ENCODE data around the gene RNF181. TPM values are rescaled to one million over a fixed set of nuclear protein-coding genes. Genes with fewer than 3 reads are reported as not detected.
A peak's percentile ranks its signal among the peaks of the same experiment; 100 is the strongest.
"Not testable (repeated sequence)": the region's sequence is repeated elsewhere in the genome, so short reads cannot be mapped to it uniquely, and the experiment has no call there.

RNF181 gene
- total RNA-seq, 1 donor from 2014 or later = 74.1 TPM

GRCh38 chr2:85611217-85611704 lies 15.7 kb downstream of the RNF181 start:
- Histone ChIP-seq H3K9ac (ENCODE audit: low read depth in 1 of 3, low read length in 3 of 3) (peak overlapping the region; percentile 90 to 97 (median 90)), H3K36me3 (ENCODE audit: control insufficient read depth in 3 of 3, insufficient read depth in 3 of 3, low read length in 3 of 3) (peaks cover 3 to 11% (median 10%) of the 10 kb centered on the region in 3 donors), H3K27me3 (ENCODE audit: control insufficient read depth in 3 of 3, insufficient read depth in 3 of 3, low read length in 3 of 3) (no peaks in the 10 kb centered on the region), H3K4me1 (ENCODE audit: control insufficient read depth in 3 of 3, insufficient read depth in 3 of 3, low read length in 3 of 3) (peaks cover 45 to 72% (median 50%) of the 10 kb centered on the region in 3 donors), H3K9me3 (ENCODE audit: control insufficient read depth in 3 of 3, low read length in 3 of 3) (no peaks in the 10 kb centered on the region), H3K4me3 (ENCODE audit: low read length in 3 of 3) (peak overlapping the region; percentile 89 to 94 (median 90)), H3K27ac (ENCODE audit: low read depth, low read length) (peak overlapping the region; percentile 85)

DNA sequence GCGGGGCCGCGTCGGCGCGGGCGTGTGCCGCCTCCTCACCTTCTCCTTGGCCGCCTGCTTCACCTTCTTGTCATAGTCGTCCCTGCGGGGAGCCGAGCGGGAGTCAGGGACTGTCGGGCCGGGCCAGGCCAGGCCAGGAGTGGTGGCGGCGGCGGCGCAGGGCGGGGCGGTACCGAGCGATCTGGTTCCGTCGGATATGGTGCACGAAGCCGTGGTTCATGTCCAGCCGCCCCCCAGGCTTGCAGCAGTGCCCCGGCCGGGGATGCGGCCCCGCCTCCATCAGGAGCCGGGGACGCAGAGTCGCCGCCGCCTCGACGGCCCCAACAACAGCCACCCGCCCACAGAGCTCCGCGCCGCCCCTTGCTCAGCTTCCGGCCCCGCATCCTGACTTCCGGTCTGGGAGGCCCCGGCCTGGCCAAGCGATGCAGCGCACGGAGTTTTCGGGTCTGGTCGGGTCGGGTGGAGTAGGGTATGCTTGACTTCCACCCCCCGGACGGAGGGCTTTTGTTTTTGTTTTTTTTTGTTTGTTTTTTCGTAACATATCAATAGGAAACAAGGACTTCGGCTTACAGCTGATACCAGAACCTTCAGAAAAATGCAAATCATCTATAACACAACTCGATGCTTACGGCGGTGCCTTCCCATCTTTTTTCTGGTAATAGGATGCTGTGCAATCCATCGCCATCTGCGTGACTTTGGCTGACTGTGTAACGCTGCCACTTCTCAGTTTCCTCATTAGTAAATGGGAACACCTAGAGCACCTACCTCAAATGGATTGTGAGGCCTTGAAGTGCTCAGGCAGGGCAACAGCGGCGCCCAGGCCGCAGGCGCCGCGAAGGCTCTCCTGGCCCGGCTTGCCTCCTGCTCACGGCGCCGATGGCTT lies 16.4 kb downstream of the RNF181 start, which contains the start of gene C2orf68:
Gene C2orf68 (minus strand): TSS at position 362 of the 883 bp plus-strand sequence. CDS start 82 bp downstream, at position 280.
- Histone ChIP-seq H3K27me3 (ENCODE audit: control insufficient read depth in 3 of 3, insufficient read depth in 3 of 3, low read length in 3 of 3) (no peaks in the 10 kb centered on the region), H3K4me3 (ENCODE audit: low read length in 3 of 3) (peak within 1 kb of the TSS; percentile 89 to 94 (median 90)), H3K9ac (ENCODE audit: low read depth in 1 of 3, low read length in 3 of 3) (peak within 1 kb of the TSS; percentile 90 to 97 (median 90)), H3K36me3 (ENCODE audit: control insufficient read depth in 3 of 3, insufficient read depth in 3 of 3, low read length in 3 of 3) (peaks cover 3 to 10% (median 10%) of the 10 kb centered on the region in 3 donors), H3K4me1 (ENCODE audit: control insufficient read depth in 3 of 3, insufficient read depth in 3 of 3, low read length in 3 of 3) (peaks cover 42 to 69% (median 45%) of the 10 kb centered on the region in 3 donors), H3K27ac (ENCODE audit: low read depth, low read length) (peak within 1 kb of the TSS; percentile 85), H3K9me3 (ENCODE audit: control insufficient read depth in 3 of 3, low read length in 3 of 3) (no peaks in the 10 kb centered on the region)

DNA sequence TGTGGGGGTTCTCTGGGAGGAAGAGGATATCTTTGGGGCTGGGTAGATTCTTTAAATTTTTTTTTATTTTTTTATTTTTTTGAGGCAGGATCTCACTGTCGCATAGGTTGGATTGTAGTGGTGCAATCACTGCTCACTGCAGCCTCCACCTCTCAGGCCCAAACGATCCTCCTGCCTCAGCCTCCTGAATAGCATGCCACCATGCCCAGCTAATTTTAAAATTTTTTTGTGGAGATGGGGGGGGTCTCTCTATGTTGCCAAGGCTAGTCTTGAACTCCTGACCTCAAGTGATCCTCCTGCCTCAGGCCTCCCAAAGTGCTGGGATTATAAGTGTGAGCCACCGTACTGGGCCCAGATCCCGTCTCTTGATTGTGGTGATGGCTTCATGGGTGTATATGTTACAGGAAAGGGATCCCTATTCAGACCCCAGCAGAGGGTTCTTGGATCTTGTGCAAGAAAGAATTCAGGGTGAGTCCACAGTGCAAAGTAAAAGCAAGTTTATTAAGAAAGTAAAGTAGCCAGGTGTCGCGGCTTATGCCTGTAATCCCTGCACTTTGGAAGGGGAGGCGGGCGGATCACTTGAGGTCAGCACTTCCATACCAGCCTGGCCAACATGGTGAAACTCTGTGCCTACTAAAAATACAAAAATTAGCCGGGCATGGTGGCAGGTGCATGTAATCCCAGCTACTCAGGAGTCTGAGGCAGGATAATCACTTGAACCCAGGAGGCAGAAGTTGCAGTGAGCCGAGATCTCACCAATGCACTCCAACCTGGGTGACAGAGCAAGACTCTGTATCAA lies 18.4 kb downstream of the RNF181 start:
- Histone ChIP-seq H3K4me1 (ENCODE audit: control insufficient read depth in 3 of 3, insufficient read depth in 3 of 3, low read length in 3 of 3) (peaks cover 30 to 58% (median 35%) of the 10 kb centered on the region in 3 donors), H3K27ac (ENCODE audit: low read depth, low read length) (peak overlapping the region; percentile 3)

DNA sequence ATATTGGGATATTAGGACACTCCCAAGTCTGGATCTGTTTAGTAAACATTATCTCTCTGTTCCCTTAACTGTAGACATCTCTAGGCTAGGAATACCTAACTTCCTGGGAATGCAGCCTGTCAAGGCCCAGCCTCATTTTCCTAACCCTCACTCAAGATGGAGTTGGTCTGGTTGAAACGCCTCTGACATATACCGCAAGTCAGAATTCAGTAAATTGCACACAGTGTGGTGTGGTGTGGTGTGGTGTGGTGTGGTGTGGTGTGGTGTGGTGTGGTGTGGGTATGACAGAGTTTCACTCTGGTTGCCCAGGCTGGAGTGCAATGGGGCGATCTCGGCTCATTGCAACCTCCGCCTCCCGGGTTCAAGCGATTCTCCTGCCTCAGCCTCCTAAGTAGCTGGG lies 19.2 kb downstream of the RNF181 start:
- H3K4me3 ChIP-seq (ENCODE audit: low read length in 3 of 3); H3K9me3 ChIP-seq (ENCODE audit: control insufficient read depth in 3 of 3, low read length in 3 of 3); H3K27ac ChIP-seq (ENCODE audit: low read depth, low read length); H3K9ac ChIP-seq (ENCODE audit: low read depth in 1 of 3, low read length in 3 of 3); H3K27me3 ChIP-seq (ENCODE audit: control insufficient read depth in 3 of 3, insufficient read depth in 3 of 3, low read length in 3 of 3): not testable (repeated sequence)
- H3K36me3 ChIP-seq (ENCODE audit: control insufficient read depth in 3 of 3, insufficient read depth in 3 of 3, low read length in 3 of 3) = peaks cover 7 to 12% (median 11%) of the 10 kb centered on the region in 3 donors
- peaks cover 24 to 50% (median 27%) of the 10 kb centered on the region in 3 donors for H3K4me1 ChIP-seq (ENCODE audit: control insufficient read depth in 3 of 3, insufficient read depth in 3 of 3, low read length in 3 of 3)

More for the DNA sequence above, 18.4 kb downstream of the RNF181 start:
- Histone ChIP-seq H3K9me3 (ENCODE audit: control insufficient read depth in 3 of 3, low read length in 3 of 3) (no peaks in the 10 kb centered on the region), H3K9ac (ENCODE audit: low read depth in 1 of 3, low read length in 3 of 3) (peak overlapping the region in 1 of 3 donors; percentile 40), H3K27me3 (ENCODE audit: control insufficient read depth in 3 of 3, insufficient read depth in 3 of 3, low read length in 3 of 3) (no peaks in the 10 kb centered on the region), H3K36me3 (ENCODE audit: control insufficient read depth in 3 of 3, insufficient read depth in 3 of 3, low read length in 3 of 3) (peaks cover 5 to 8% (median 6%) of the 10 kb centered on the region in 3 donors), H3K4me3 (ENCODE audit: low read length in 3 of 3) (no peak overlapping the region)

DNA sequence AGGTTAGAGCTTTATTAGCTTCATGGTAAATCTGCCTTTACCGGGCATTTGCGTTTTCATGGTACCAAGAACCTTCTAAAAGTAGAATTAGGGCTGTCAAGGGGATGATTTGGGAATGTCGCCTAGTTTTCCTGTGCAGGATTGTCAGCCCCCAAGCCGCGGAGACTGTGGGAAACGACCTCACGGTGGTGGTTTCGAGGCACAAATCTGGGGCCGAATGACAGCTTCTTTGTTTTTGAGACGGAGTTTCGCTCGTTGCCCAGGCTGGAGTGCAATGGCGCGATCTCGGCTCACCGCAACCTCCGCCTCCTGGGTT lies 19.8 kb downstream of the RNF181 start:
- Histone ChIP-seq H3K9me3 (ENCODE audit: control insufficient read depth in 3 of 3, low read length in 3 of 3) (no peaks in the 10 kb centered on the region), H3K36me3 (ENCODE audit: control insufficient read depth in 3 of 3, insufficient read depth in 3 of 3, low read length in 3 of 3) (peaks cover 5 to 12% (median 10%) of the 10 kb centered on the region in 3 donors), H3K27me3 (ENCODE audit: control insufficient read depth in 3 of 3, insufficient read depth in 3 of 3, low read length in 3 of 3) (no peaks in the 10 kb centered on the region), H3K27ac (ENCODE audit: low read depth, low read length) (peak overlapping the region; percentile 92), H3K4me1 (ENCODE audit: control insufficient read depth in 3 of 3, insufficient read depth in 3 of 3, low read length in 3 of 3) (peaks cover 19 to 45% (median 24%) of the 10 kb centered on the region in 3 donors), H3K9ac (ENCODE audit: low read depth in 1 of 3, low read length in 3 of 3) (peak overlapping the region in 1 of 3 donors; percentile 50), H3K4me3 (ENCODE audit: low read length in 3 of 3) (peak overlapping the region in 1 of 3 donors; percentile 88)

GRCh38 chr2:85617723-85618122 lies 22.2 kb downstream of the RNF181 start:
- H3K36me3 ChIP-seq (ENCODE audit: control insufficient read depth in 3 of 3, insufficient read depth in 3 of 3, low read length in 3 of 3) = peaks cover 18 to 23% (median 23%) of the 10 kb centered on the region in 3 donors
- H3K4me3 ChIP-seq (ENCODE audit: low read length in 3 of 3) = peak overlapping the region in 2 of 3 donors; percentile 74 to 91
- not testable (repeated sequence) for H3K27ac ChIP-seq (ENCODE audit: low read depth, low read length); H3K27me3 ChIP-seq (ENCODE audit: control insufficient read depth in 3 of 3, insufficient read depth in 3 of 3, low read length in 3 of 3); H3K9me3 ChIP-seq (ENCODE audit: control insufficient read depth in 3 of 3, low read length in 3 of 3)
- H3K4me1 ChIP-seq (ENCODE audit: control insufficient read depth in 3 of 3, insufficient read depth in 3 of 3, low read length in 3 of 3) = peaks cover 11 to 28% (median 17%) of the 10 kb centered on the region in 3 donors
- H3K9ac ChIP-seq (ENCODE audit: low read depth in 1 of 3, low read length in 3 of 3) = peak overlapping the region; percentile 2 to 96 (median 14)

GRCh38 chr2:85619617-85620016 lies 24.1 kb downstream of the RNF181 start:
- H3K27me3 ChIP-seq (ENCODE audit: control insufficient read depth in 3 of 3, insufficient read depth in 3 of 3, low read length in 3 of 3) = no peaks in the 10 kb centered on the region
- H3K36me3 ChIP-seq (ENCODE audit: control insufficient read depth in 3 of 3, insufficient read depth in 3 of 3, low read length in 3 of 3) = peaks cover 33 to 40% (median 35%) of the 10 kb centered on the region in 3 donors
- H3K9ac ChIP-seq (ENCODE audit: low read depth in 1 of 3, low read length in 3 of 3) = no peak overlapping the region
- peaks cover 11 to 28% (median 14%) of the 10 kb centered on the region in 3 donors for H3K4me1 ChIP-seq (ENCODE audit: control insufficient read depth in 3 of 3, insufficient read depth in 3 of 3, low read length in 3 of 3)
- H3K27ac ChIP-seq (ENCODE audit: low read depth, low read length) = no peak overlapping the region
- H3K9me3 ChIP-seq (ENCODE audit: control insufficient read depth in 3 of 3, low read length in 3 of 3) = no peaks in the 10 kb centered on the region
- H3K4me3 ChIP-seq (ENCODE audit: low read length in 3 of 3) = no peak overlapping the region

DNA sequence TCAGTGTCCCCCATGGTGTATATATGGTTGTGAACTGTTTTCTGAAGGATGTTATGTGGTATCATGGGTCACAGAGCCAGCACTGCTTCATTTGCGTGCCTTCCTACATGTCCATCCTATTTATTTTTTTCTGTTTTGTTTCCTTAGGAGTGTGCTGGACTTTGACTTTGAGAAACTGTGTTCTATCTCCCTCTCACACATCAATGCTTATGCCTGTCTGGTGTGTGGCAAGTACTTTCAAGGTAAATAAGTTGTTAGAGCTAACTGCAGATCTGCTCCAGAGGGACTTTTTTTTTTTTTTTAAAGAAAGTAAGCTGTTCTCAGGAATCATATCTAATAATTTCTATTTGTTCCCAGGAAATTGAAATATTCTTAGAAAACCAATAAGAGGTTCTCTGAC lies 25.8 kb downstream of the RNF181 start:
- peaks cover 48 to 55% (median 50%) of the 10 kb centered on the region in 3 donors for H3K36me3 ChIP-seq (ENCODE audit: control insufficient read depth in 3 of 3, insufficient read depth in 3 of 3, low read length in 3 of 3)
- H3K27me3 ChIP-seq (ENCODE audit: control insufficient read depth in 3 of 3, insufficient read depth in 3 of 3, low read length in 3 of 3) = no peaks in the 10 kb centered on the region
- no peaks in the 10 kb centered on the region for H3K9me3 ChIP-seq (ENCODE audit: control insufficient read depth in 3 of 3, low read length in 3 of 3)
- H3K4me3 ChIP-seq (ENCODE audit: low read length in 3 of 3) = no peak overlapping the region
- H3K9ac ChIP-seq (ENCODE audit: low read depth in 1 of 3, low read length in 3 of 3) = no peak overlapping the region
- peaks cover 11 to 12% (median 11%) of the 10 kb centered on the region in 3 donors for H3K4me1 ChIP-seq (ENCODE audit: control insufficient read depth in 3 of 3, insufficient read depth in 3 of 3, low read length in 3 of 3)
- H3K27ac ChIP-seq (ENCODE audit: low read depth, low read length) = no peak overlapping the region

DNA sequence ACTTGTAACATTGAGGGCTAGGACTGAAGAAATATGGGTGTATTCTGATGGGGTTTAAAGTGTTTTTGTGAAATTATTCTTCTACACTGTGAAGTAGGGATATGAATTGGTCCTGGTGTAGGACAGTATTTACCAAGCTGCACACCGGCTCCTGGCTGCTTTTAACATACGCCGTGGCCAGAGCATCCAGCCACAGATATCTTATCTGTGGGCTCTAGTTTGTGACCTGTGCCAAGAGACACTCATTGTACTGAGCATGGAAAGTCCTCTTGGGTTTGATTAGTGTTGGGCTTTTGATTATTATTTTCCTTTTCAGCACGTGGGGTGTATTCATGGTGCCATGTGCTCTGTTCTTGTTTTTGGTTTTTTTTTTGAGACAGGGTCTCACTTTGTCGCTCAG lies 28.4 kb downstream of the RNF181 start:
- H3K27me3 ChIP-seq (ENCODE audit: control insufficient read depth in 3 of 3, insufficient read depth in 3 of 3, low read length in 3 of 3) = no peaks in the 10 kb centered on the region
- H3K4me1 ChIP-seq (ENCODE audit: control insufficient read depth in 3 of 3, insufficient read depth in 3 of 3, low read length in 3 of 3) = no peaks in the 10 kb centered on the region
- H3K9ac ChIP-seq (ENCODE audit: low read depth in 1 of 3, low read length in 3 of 3) = no peak overlapping the region
- H3K9me3 ChIP-seq (ENCODE audit: control insufficient read depth in 3 of 3, low read length in 3 of 3) = no peaks in the 10 kb centered on the region
- H3K27ac ChIP-seq (ENCODE audit: low read depth, low read length) = no peak overlapping the region
- peaks cover 63 to 75% (median 65%) of the 10 kb centered on the region in 3 donors for H3K36me3 ChIP-seq (ENCODE audit: control insufficient read depth in 3 of 3, insufficient read depth in 3 of 3, low read length in 3 of 3)
- H3K4me3 ChIP-seq (ENCODE audit: low read length in 3 of 3) = no peak overlapping the region

Data from skeletal muscle tissue (tissue), 4 donors.